Sigmoid colon (tissue), 7 donors: ENCODE data around the gene AHNAK. TPM values are rescaled to one million over a fixed set of nuclear protein-coding genes. Genes with fewer than 3 reads are reported as not detected.

Experiments
- DNase-seq: peaks from one replicate; pipeline ENCODE4 v3.0.0-alpha.2; 2019
- H3K27ac ChIP-seq, 4 donors: fragments of 200-600 bp; sonication (generic); one replicate each; pipeline ENCODE4 v1.5.1; 2016 to 2019; ENCODE audit warnings: mild to moderate bottlenecking in 1 of 4
- H3K27me3 ChIP-seq, 3 donors: fragments of 200-600 bp; sonication (generic); one replicate each; pipeline ENCODE4 v1.5.1; 2019; ENCODE audit warnings: mild to moderate bottlenecking in 1 of 3
- H3K36me3 ChIP-seq, 4 donors: fragments of 200-600 bp; sonication (generic); one replicate each; pipeline ENCODE4 v1.5.1; 2016 to 2019
- H3K4me1 ChIP-seq, 4 donors: fragments of 200-600 bp; sonication (generic); one replicate each; pipeline ENCODE4 v1.5.1; 2017 to 2019
- H3K4me3 ChIP-seq, 4 donors: fragments of 200-600 bp; sonication (generic); one replicate each; pipeline ENCODE4 v1.5.1; 2017 to 2019; ENCODE audit warnings: mild to moderate bottlenecking in 2 of 4, moderate library complexity in 1 of 4
- H3K9me3 ChIP-seq, 4 donors: fragments of 200-600 bp in 3 of 4; sonication (generic) in 3 of 4; one replicate each; pipeline versions ENCODE4 v1.5.1 to v1.6.1; 2013 to 2019
- CTCF ChIP-seq, 4 experiments: fragments of 450-650 bp in 3 of 4; fragments of 200-600 bp in 1 of 4; IDR thresholded peaks; one replicate each; pipeline ENCODE4 v1.5.1; 2016 to 2019; ENCODE audit warnings: antibody characterized with exemption in 4 of 4, mild to moderate bottlenecking in 3 of 4, moderate library complexity in 2 of 4
- EP300 ChIP-seq, 4 donors: sonication (generic); formaldehyde crosslinking; IDR thresholded peaks; one replicate each; pipeline ENCODE4 v1.6.1; 2017; ENCODE audit warnings: antibody characterized with exemption in 4 of 4
- POLR2A ChIP-seq, 2 donors: fragments of 450-650 bp; IDR thresholded peaks; one replicate each; pipeline ENCODE4 v1.6.1; 2016; ENCODE audit warnings: antibody characterized with exemption in 2 of 2, mild to moderate bottlenecking in 2 of 2, moderate library complexity in 2 of 2
- POLR2AphosphoS5 ChIP-seq, 4 donors: sonication (generic); formaldehyde crosslinking; IDR thresholded peaks; one replicate each; pipeline ENCODE4 v1.6.1; 2017; ENCODE audit warnings: antibody characterized with exemption in 4 of 4
- WGBS, 2 donors: extraction: QIAGEN DNeasy Blood & Tissue Kit; methylation state at CpG; one replicate each; pipeline ENCODE4 v1.1.7; 2013; 5-methylcytosine and 5-hydroxymethylcytosine counted together
- intact Hi-C: fragments of 100-400 bp; cut with DNase I; formaldehyde crosslinking; loops from one replicate; pipeline ENCODE4 v1.15.1; 2023
- polyA plus RNA-seq, 3 donors: library from polyadenylated mRNA; stranded (reverse); fragments of 200-250 nt; gene quantifications; one replicate each; pipeline ENCODE4 v1.2.3, GENCODE V29; 2013
- total RNA-seq, 4 donors: library from RNA; depleted of rRNA; stranded (reverse); fragments of >200 nt; gene quantifications; one replicate each; pipeline ENCODE4 v1.1.0, GENCODE V29; 2016
- donor health status: healthy with polysubstance abuse.
- donor health status: Bipolar disorder and iron deficiency.
- donor health status: healthy.

Gene AHNAK
- total and polyA plus RNA-seq, 7 donors = 82.3 to 1,294 (median 751) TPM

DNA sequence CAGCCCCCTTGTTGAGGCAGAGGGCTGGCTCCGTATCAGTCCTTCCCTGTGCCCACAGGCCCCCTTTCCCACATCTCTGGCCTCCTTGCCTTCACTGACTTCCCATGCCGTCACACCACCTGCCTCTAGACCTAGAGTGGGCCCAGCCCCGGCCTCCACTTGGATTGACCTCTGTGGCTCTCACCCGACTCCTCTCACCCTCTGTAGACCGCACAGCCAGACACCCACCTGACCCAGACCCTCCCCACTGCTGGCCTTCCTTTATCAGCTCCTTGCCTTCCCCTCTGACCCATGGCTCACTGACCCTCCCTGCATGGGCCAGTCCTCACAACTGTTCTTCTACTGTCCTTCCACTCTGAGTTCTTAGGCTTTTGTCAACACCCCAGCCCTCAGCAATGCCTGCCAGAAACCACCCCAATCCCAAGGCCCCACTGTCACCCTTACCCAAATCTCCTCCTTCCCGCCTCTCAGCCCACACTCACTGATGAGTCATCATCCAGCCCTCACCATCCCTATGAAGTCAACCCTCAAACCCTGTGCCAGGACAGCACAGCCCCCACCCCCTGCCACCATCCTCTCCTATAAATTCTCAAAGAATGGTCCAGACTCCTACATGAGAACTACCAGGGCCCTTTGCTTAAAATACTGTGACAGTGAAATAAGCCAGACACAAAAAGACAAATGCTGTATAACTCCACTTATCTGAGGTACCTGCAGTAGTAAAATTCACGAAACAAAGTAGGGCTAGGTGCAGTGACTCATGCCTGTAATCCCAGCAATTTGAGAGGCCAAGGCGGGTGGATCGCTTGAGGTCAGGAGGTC lies 74.3 kb downstream of the AHNAK start:
- Histone ChIP-seq H3K9me3 (no peaks in the 10 kb centered on the region), H3K27me3 (no peaks in the 10 kb centered on the region), H3K4me1 (peaks cover 0 to 37% (median 26%) of the 10 kb centered on the region in 4 donors), H3K36me3 (no peaks in the 10 kb centered on the region), H3K27ac (peak overlapping the region; percentile 65 to 90 (median 85)), H3K4me3 (no peak overlapping the region)
- peak; percentile 92 to 98 (median 97) for TF ChIP-seq EP300 (IDR thresholded peaks at IDR 0.05)
- TF ChIP-seq POLR2A (IDR thresholded peaks at IDR 0.05) = no peak
- TF ChIP-seq POLR2AphosphoS5 (IDR thresholded peaks at IDR 0.05) = peak; percentile 99 to 100 (median 100)
- TF ChIP-seq CTCF (IDR thresholded peaks at IDR 0.05) = no peak
- intact Hi-C loops = loop anchor here (1.0 to 5.0 kb wide), 2 partner anchors 27 to 40 kb away; no protein-coding TSS in a partner anchor
- WGBS, 2 donors = 74 to 79% methylated on average over 9 of the region's 9 CpGs
- peak; percentile 96 for DNase-seq

DNA sequence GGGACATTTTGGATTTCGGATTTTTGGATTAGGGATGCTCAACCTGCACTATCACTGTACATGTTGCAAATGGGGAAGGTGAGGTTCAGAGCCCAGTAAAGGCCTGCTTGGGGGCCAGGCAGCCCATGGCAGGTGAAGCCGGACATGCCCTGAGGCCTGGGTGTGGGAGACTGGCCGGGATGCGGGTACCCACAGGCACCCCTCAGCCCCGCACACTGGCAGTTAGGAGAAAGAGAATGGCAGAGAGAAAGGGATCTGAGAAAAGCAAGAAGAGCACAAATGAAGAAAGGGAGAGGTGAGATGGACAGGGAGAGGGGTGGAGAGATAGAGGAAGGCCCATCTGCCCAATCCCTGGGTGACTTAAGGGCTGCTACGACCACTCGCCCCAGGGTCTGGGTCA lies 75.0 kb downstream of the AHNAK start:
- intact Hi-C loops = loop anchor here (1.0 to 5.0 kb wide), 2 partner anchors 26 to 39 kb away; no protein-coding TSS in a partner anchor
- no peaks in the 10 kb centered on the region for H3K36me3 ChIP-seq
- H3K4me3 ChIP-seq = no peak overlapping the region
- H3K4me1 ChIP-seq = peaks cover 0 to 44% (median 30%) of the 10 kb centered on the region in 4 donors
- WGBS, 2 donors = 97% methylated on average over 7 of the region's 7 CpGs
- no peaks in the 10 kb centered on the region for H3K27me3 ChIP-seq
- no peaks in the 10 kb centered on the region for H3K9me3 ChIP-seq
- DNase-seq = no peak
- peak overlapping the region; percentile 65 to 90 (median 85) for H3K27ac ChIP-seq
- no peak for TF ChIP-seq EP300 (IDR thresholded peaks at IDR 0.05)
- no peak for TF ChIP-seq CTCF (IDR thresholded peaks at IDR 0.05)
- TF ChIP-seq POLR2AphosphoS5 (IDR thresholded peaks at IDR 0.05) = no peak
- TF ChIP-seq POLR2A (IDR thresholded peaks at IDR 0.05) = no peak

GRCh38 chr11:62468577-62468976 lies 78.0 kb downstream of the AHNAK start:
- no peak overlapping the region for H3K4me3 ChIP-seq
- H3K4me1 ChIP-seq = peaks cover 0 to 47% (median 35%) of the 10 kb centered on the region in 4 donors
- H3K27ac ChIP-seq = peak overlapping the region in 3 of 4 donors; percentile 13 to 44 (median 42)
- no peaks in the 10 kb centered on the region for H3K36me3 ChIP-seq
- H3K27me3 ChIP-seq = no peaks in the 10 kb centered on the region
- intact Hi-C loops = no loop called here
- 84 to 88% methylated on average over 2 of the region's 2 CpGs for WGBS, 2 donors
- no peak for DNase-seq
- no peaks in the 10 kb centered on the region for H3K9me3 ChIP-seq
- TF ChIP-seq CTCF (IDR thresholded peaks at IDR 0.05) = no peak
- no peak for TF ChIP-seq EP300 (IDR thresholded peaks at IDR 0.05)
- no peak for TF ChIP-seq POLR2A (IDR thresholded peaks at IDR 0.05)
- TF ChIP-seq POLR2AphosphoS5 (IDR thresholded peaks at IDR 0.05) = no peak

GRCh38 chr11:62466444-62466843 lies 80.2 kb downstream of the AHNAK start:
- no peak for TF ChIP-seq CTCF (IDR thresholded peaks at IDR 0.05)
- no peak for TF ChIP-seq POLR2AphosphoS5 (IDR thresholded peaks at IDR 0.05)
- TF ChIP-seq POLR2A (IDR thresholded peaks at IDR 0.05) = no peak
- no peak for TF ChIP-seq EP300 (IDR thresholded peaks at IDR 0.05)
- no peak for DNase-seq
- no peaks in the 10 kb centered on the region for H3K36me3 ChIP-seq
- H3K27me3 ChIP-seq = no peaks in the 10 kb centered on the region
- WGBS, 2 donors = 93 to 94% methylated on average over 2 of the region's 2 CpGs
- H3K4me1 ChIP-seq = peaks cover 0 to 51% (median 41%) of the 10 kb centered on the region in 4 donors
- no peaks in the 10 kb centered on the region for H3K9me3 ChIP-seq
- H3K4me3 ChIP-seq = no peak overlapping the region
- peak overlapping the region in 3 of 4 donors; percentile 13 to 43 (median 25) for H3K27ac ChIP-seq
- intact Hi-C loops = no loop called here
